K562 (cell line): ENCODE data around the gene OR10J1. TPM values are rescaled to one million over a fixed set of nuclear protein-coding genes. Genes with fewer than 3 reads are reported as not detected.

ENCODE experiments used
- ATAC-seq: fragments of 200-7000 bp; cut with Tn5 transposase; 3 replicates; pipeline ENCODE4 v1.9.1; 2020; ENCODE audit warnings: moderate library complexity
- BruUV-seq: library from RNA; stranded (reverse); fragments of 400-500 nt; replicated peaks from 2 replicates; lab custom pipeline; 2021; lab: Mats Ljungman, UMichigan
- CTCF ChIA-PET: fragments of 300-600 bp; formaldehyde crosslinking; extraction: SDS; loops from one replicate; lab custom pipeline; 2021; ENCODE audit warnings: low intra/inter-chr PET ratio; lab: Yijun Ruan, JAX
- POLR2A ChIA-PET: fragments of 300-600, 350-650 bp; sonication (Branson Sonifier 250); formaldehyde crosslinking; extraction: SDS; loops from one replicate; lab custom pipeline; 2021; ENCODE audit warnings: antibody characterized with exemption, inconsistent platforms; lab: Yijun Ruan, JAX
- DNase-seq, 4 experiments: peaks; one replicate each; pipeline versions ENCODE4 v3.0.0 to v3.0.0-alpha.2; 2011 to 2018; ENCODE audit warnings: low spot score in 3 of 4, mixed read lengths in 3 of 4; ENCODE audit errors: extremely low read depth in 1 of 4
- FAIRE-seq: peaks from 2 replicates; lab custom pipeline; 2011; peaks lifted over from hg19 to GRCh38; lab: Jason Lieb, UNC
- H2AFZ ChIP-seq: 2 replicates; pipeline ENCODE4 v1.6.0; 2011; ENCODE audit warnings: low read depth, low read length, control low read depth, inconsistent platforms
- H3K27ac ChIP-seq: fragments of 200-600 bp; 3 replicates; pipeline ENCODE4 v1.8.0; 2011; ENCODE audit warnings: low read depth, mild to moderate bottlenecking, control low read depth, inconsistent platforms, low read length, moderate library complexity, mixed read lengths; ENCODE audit errors: extremely low read depth
- H3K27me3 ChIP-seq, 2 experiments: fragments of 300-600 bp in 1 of 2; 2 replicates in 1 of 2; 3 replicates in 1 of 2; pipeline versions ENCODE4 v1.6.0 to v1.8.0; 2011; ENCODE audit warnings: inconsistent platforms in 2 of 2, low read length in 2 of 2, mild to moderate bottlenecking in 1 of 2, mixed read lengths in 1 of 2, moderate library complexity in 1 of 2; ENCODE audit not compliant: control insufficient read depth in 2 of 2, insufficient read depth in 2 of 2
- H3K36me3 ChIP-seq: fragments of 300-600 bp; 3 replicates; pipeline ENCODE4 v1.8.0; 2011; ENCODE audit warnings: mild to moderate bottlenecking, low read length, inconsistent platforms; ENCODE audit not compliant: control insufficient read depth, insufficient read depth
- H3K4me1 ChIP-seq, 2 experiments: fragments of 200-600 bp in 1 of 2; replicated peaks in 1 of 2; 2 replicates in 1 of 2; 3 replicates in 1 of 2; pipeline versions ENCODE4 v1.5.1 to v1.8.0; 2011; ENCODE audit warnings: inconsistent platforms in 2 of 2, low read length in 2 of 2, mild to moderate bottlenecking in 1 of 2, mixed read lengths in 1 of 2, moderate library complexity in 1 of 2; ENCODE audit not compliant: control insufficient read depth in 2 of 2, insufficient read depth in 2 of 2
- H3K4me2 ChIP-seq: 2 replicates; pipeline ENCODE4 v1.6.1; 2011; ENCODE audit warnings: low read length, control low read depth, inconsistent platforms, mixed read lengths; ENCODE audit not compliant: insufficient read depth
- H3K4me3 ChIP-seq: fragments of 200-600 bp; sonication (generic), shearing (Covaris generic); 2 replicates; pipeline ENCODE4 v1.5.1; 2016; ENCODE audit warnings: control low read depth, inconsistent platforms
- H3K79me2 ChIP-seq: fragments of 200-600 bp; 3 replicates; pipeline ENCODE4 v1.8.0; 2011; ENCODE audit warnings: low read length, inconsistent platforms; ENCODE audit not compliant: control insufficient read depth, insufficient read depth
- H3K9ac ChIP-seq, 2 experiments: 2 replicates each; pipeline versions ENCODE4 v1.6.0 to v1.6.1; 2011; ENCODE audit warnings: low read depth in 2 of 2, low read length in 2 of 2, control low read depth in 1 of 2, inconsistent platforms in 1 of 2, mild to moderate bottlenecking in 1 of 2, mixed read lengths in 1 of 2; ENCODE audit not compliant: insufficient read depth in 1 of 2
- H3K9me1 ChIP-seq: one replicate; pipeline ENCODE4 v1.6.0; 2011; ENCODE audit warnings: inconsistent platforms, mild to moderate bottlenecking, low read length, moderate library complexity; ENCODE audit not compliant: control insufficient read depth, insufficient read depth
- H3K9me3 ChIP-seq: replicated peaks from 2 replicates; pipeline ENCODE4 v1.5.1; 2011; ENCODE audit warnings: low read depth, low read length, inconsistent platforms; ENCODE audit not compliant: control insufficient read depth, insufficient read depth
- H4K20me1 ChIP-seq: replicated peaks from 2 replicates; pipeline ENCODE4 v1.6.1; 2011; ENCODE audit warnings: low read length, inconsistent platforms, mixed read lengths; ENCODE audit not compliant: control insufficient read depth, insufficient read depth
- CEBPB ChIP-seq: fragments of 450-650 bp; IDR thresholded peaks from 2 replicates; pipeline ENCODE4 v1.6.1; 2016; ENCODE audit warnings: missing genetic modification characterization, missing compliant biosample characterization
- DLX4 ChIP-seq: fragments of 250-450 bp; sonication (Bioruptor Pico); IDR thresholded peaks from 2 replicates; pipeline ENCODE4 v1.6.1; 2021; ENCODE audit warnings: mild to moderate bottlenecking
- ETS2 ChIP-seq: IDR thresholded peaks from 2 replicates; pipeline ENCODE4 v1.6.1; 2016; ENCODE audit warnings: borderline replicate concordance, missing genetic modification characterization, mild to moderate bottlenecking, moderate library complexity, missing compliant biosample characterization; ENCODE audit not compliant: poor library complexity, severe bottlenecking
- HNRNPH1 ChIP-seq: fragments of 200-400 bp; formaldehyde crosslinking; optimal IDR thresholded peaks from 2 replicates; pipeline ENCODE3; 2017; ENCODE audit warnings: low read depth, mild to moderate bottlenecking, low read length, moderate library complexity
- MNT ChIP-seq, 2 experiments: fragments of 450-650 bp; conservative IDR thresholded peaks; 2 replicates each; pipeline ENCODE4 v1.6.1; 2017; ENCODE audit warnings: mild to moderate bottlenecking in 2 of 2, moderate library complexity in 2 of 2
- MYNN ChIP-seq, 2 experiments: sonication (generic); formaldehyde crosslinking in 1 of 2; IDR thresholded peaks; 2 replicates each; pipeline versions ENCODE4 v1.5.0 to v1.6.1; 2016 to 2020; ENCODE audit warnings: antibody characterized with exemption in 1 of 2, missing genetic modification reagents in 1 of 2
- NR1H2 ChIP-seq: sonication (generic); formaldehyde crosslinking; IDR thresholded peaks from 2 replicates; pipeline ENCODE4 v1.4.0; 2020; ENCODE audit warnings: mild to moderate bottlenecking, missing genetic modification reagents
- PTBP1 ChIP-seq: fragments of 200-400 bp; formaldehyde crosslinking; IDR thresholded peaks from 2 replicates; pipeline ENCODE4 v1.6.1; 2017; ENCODE audit warnings: low read depth, low read length
- RB1 ChIP-seq: fragments of 450-650 bp; IDR thresholded peaks from 2 replicates; pipeline ENCODE4 v1.6.1; 2017; ENCODE audit warnings: low read depth, mild to moderate bottlenecking
- SMARCB1 ChIP-seq: IDR thresholded peaks from 2 replicates; pipeline ENCODE4 v1.6.1; 2011; ENCODE audit warnings: improper control_type of control experiment, low read depth; ENCODE audit not compliant: insufficient read length
- SNRNP70 ChIP-seq: fragments of 200-400 bp; formaldehyde crosslinking; optimal IDR thresholded peaks from 2 replicates; pipeline ENCODE3; 2017; ENCODE audit warnings: low read depth, low read length
- TSHZ1 ChIP-seq: fragments of 250-450 bp; sonication (Bioruptor Pico); IDR thresholded peaks from 2 replicates; pipeline ENCODE4 v1.4.0; 2020; ENCODE audit warnings: mild to moderate bottlenecking, moderate library complexity
- ZBTB7A ChIP-seq: IDR thresholded peaks from 2 replicates; pipeline ENCODE4 v1.6.1; 2011; ENCODE audit warnings: low read depth, mild to moderate bottlenecking, low read length, moderate library complexity, borderline replicate concordance; ENCODE audit not compliant: control insufficient read depth
- ZKSCAN3 ChIP-seq: fragments of 250-450 bp; sonication (Bioruptor Pico); IDR thresholded peaks from 2 replicates; pipeline ENCODE4 v1.4.0; 2020
- ZNF354B ChIP-seq: fragments of 250-450 bp; sonication (Bioruptor Pico); IDR thresholded peaks from 2 replicates; pipeline ENCODE4 v1.4.0; 2020
- ZNF583 ChIP-seq: fragments of 250-450 bp; sonication (Bioruptor Pico); IDR thresholded peaks from 2 replicates; pipeline ENCODE4 v1.4.0; 2020
- ZNF655 ChIP-seq: fragments of 250-450 bp; sonication (Bioruptor Pico); IDR thresholded peaks from 2 replicates; pipeline ENCODE4 v1.5.0; 2021
- WGBS: fragments of 100-300 bp; shearing (Covaris generic); methylation state at CpG from one replicate; pipeline ENCODE4 v1.1.6; 2016; ENCODE audit warnings: low coverage, mixed read lengths; ENCODE audit not compliant: insufficient coverage; ENCODE audit errors: missing lambda C conversion rate; 5-methylcytosine and 5-hydroxymethylcytosine counted together
- in situ Hi-C: fragments of 300-500 bp; cut with MboI; formaldehyde crosslinking; loops from 4 replicates; pipeline ENCODE4 v1.15.0; 2018; ENCODE audit warnings: inconsistent platforms, mixed read lengths
- intact Hi-C: fragments of 100-400 bp; cut with micrococcal nuclease; formaldehyde crosslinking; loops from 2 replicates; pipeline ENCODE4 v1.14.2; 2022
- polyA plus RNA-seq, 8 experiments: library from polyadenylated mRNA; depleted of rRNA in 4 of 8; stranded (reverse) in 5 of 8; unstranded in 3 of 8; fragments of >200 nt; fragmentation: Nextera tagmentation in 2 of 8; fragmentation: Illumina TruSeq in 1 of 8; extraction: Ambion mirVana in 2 of 8; extraction: Trizol in 1 of 8; gene quantifications; 2 replicates each; pipeline versions ENCODE4 v1.2.1 to v1.2.3, GENCODE V29; 2011 to 2014; ENCODE audit warnings: inconsistent platforms in 1 of 8, missing spikeins in 1 of 8
- total RNA-seq, 7 experiments: library from RNA; depleted of rRNA in 6 of 7; stranded (reverse); fragments of >200 nt in 6 of 7; fragmentation: Illumina TruSeq in 2 of 7; extraction: Trizol in 2 of 7; gene quantifications; 2 replicates each; pipeline versions ENCODE4 v1.2.1 to v1.2.3, GENCODE V29; 2011 to 2021; ENCODE audit warnings: low replicate concordance in 1 of 7

Gene OR10J1
- total and polyA plus RNA-seq, 9 of the 15 experiments (the other 6 are each of a cell fraction or from before 2014, with no cell fraction given): not detected

- ATAC-seq (no peak), FAIRE-seq (no peak), DNase-seq (no peak)
- H3K4me1 ChIP-seq: no peaks in the 10 kb centered on the region
- CTCF ChIA-PET: no interaction called here
- H4K20me1 ChIP-seq: no peaks in the 10 kb centered on the region
- no TSS peak for BruUV-seq
- POLR2A ChIA-PET: no interaction called here
- 2% methylated on average over 3 of the region's 3 CpGs for WGBS
- no peak overlapping the region for H3K9ac ChIP-seq
- H3K36me3 ChIP-seq: no peaks in the 10 kb centered on the region
- H3K27ac ChIP-seq: no peak overlapping the region
- intact Hi-C loops: no loop called here
- in situ Hi-C loops: no loop called here
- H3K9me3 ChIP-seq: no peaks in the 10 kb centered on the region
- no peak overlapping the region for H3K4me3 ChIP-seq
- H2AFZ ChIP-seq: no peak overlapping the region
- H3K79me2 ChIP-seq: no peaks in the 10 kb centered on the region
- no peak overlapping the region for H3K4me2 ChIP-seq
- H3K27me3 ChIP-seq: no peaks in the 10 kb centered on the region
- H3K9me1 ChIP-seq: no peaks in the 10 kb centered on the region
- TF ChIP-seq SMARCB1 (no peak), RB1 (no peak), DLX4 (CRISPR knock-in tag) (no peak), PTBP1 (no peak), ZKSCAN3 (CRISPR knock-in tag) (no peak), HNRNPH1 (no peak), MYNN (IDR thresholded peaks at IDR 0.05) (no peak), MYNN (CRISPR knock-in tag; IDR thresholded peaks at IDR 0.05) (no peak), NR1H2 (no peak), ZNF583 (CRISPR knock-in tag) (no peak), ZNF655 (CRISPR knock-in tag) (no peak), ZNF354B (no peak), ZBTB7A (no peak), CEBPB (tag) (no peak), MNT (conservative IDR thresholded peaks at IDR 0.05) (no peak), SNRNP70 (no peak), ETS2 (tag) (no peak), TSHZ1 (CRISPR knock-in tag) (no peak)
These were observed 11.0 kb upstream of the OR10J1 start for GRCh38 chr1:159428536-159428935.
